Jurkat, Clone E6-1 (cell line): ENCODE results near the gene SMAD6. TPM values are rescaled to one million over a fixed set of nuclear protein-coding genes. Genes with fewer than 3 reads are reported as not detected.

Experiments
- DNase-seq: peaks from one replicate; pipeline ENCODE4 v3.0.0-alpha.2; 2011; ENCODE audit warnings: low read depth, low spot score
- H3K4me3 ChIP-seq: 2 replicates; pipeline ENCODE4 v1.5.1; 2011; ENCODE audit warnings: mild to moderate bottlenecking, low read length, control low read depth, moderate library complexity
- polyA plus RNA-seq: library from polyadenylated mRNA; unstranded; fragments of >200 nt; gene quantifications from one replicate; pipeline ENCODE4 v1.2.1, GENCODE V29; 2012; ENCODE audit warnings: missing spikeins; ENCODE audit not compliant: insufficient read length, insufficient read depth

SMAD6 gene
- 4.9 TPM for polyA plus RNA-seq

- H3K4me3 ChIP-seq, result peak within 1 kb of the TSS; percentile 92
- DNase-seq, result peak; percentile 97
Observed at GRCh38 chr15:66702035-66702786, at the start of gene SMAD6. Gene SMAD6 (plus strand): TSS chr15:66702236. CDS start chr15:66703259, 1,023 bp downstream.

- no peak overlapping the region for H3K4me3 ChIP-seq
- no peak for DNase-seq
Observed at GRCh38 chr15:66652806-66653205, 49.2 kb upstream of the SMAD6 start.

GRCh38 chr15:66653398-66653797, 48.6 kb upstream of the SMAD6 start:
- DNase-seq, result no peak
- H3K4me3 ChIP-seq, result no peak overlapping the region

- no peak for DNase-seq
- H3K4me3 ChIP-seq, result no peak overlapping the region
Observed at GRCh38 chr15:66653852-66654251, 48.2 kb upstream of the SMAD6 start.

- no peak for DNase-seq
- no peak overlapping the region for H3K4me3 ChIP-seq
Observed at GRCh38 chr15:66654361-66654738, 47.7 kb upstream of the SMAD6 start.

- no peak overlapping the region for H3K4me3 ChIP-seq
- no peak for DNase-seq
Observed at GRCh38 chr15:66654739-66655375, 47.2 kb upstream of the SMAD6 start.

GRCh38 chr15:66655511-66655910, 46.5 kb upstream of the SMAD6 start:
- H3K4me3 ChIP-seq, result no peak overlapping the region
- no peak for DNase-seq

- no peak for DNase-seq
- H3K4me3 ChIP-seq, result no peak overlapping the region
Observed at GRCh38 chr15:66655997-66656396, 46.0 kb upstream of the SMAD6 start.

- H3K4me3 ChIP-seq, result no peak overlapping the region
- DNase-seq, result no peak
Observed at GRCh38 chr15:66657185-66658020, 44.6 kb upstream of the SMAD6 start.

- no peak overlapping the region for H3K4me3 ChIP-seq
- no peak for DNase-seq
Observed at GRCh38 chr15:66658044-66658443, 44.0 kb upstream of the SMAD6 start.

GRCh38 chr15:66658855-66659254, 43.2 kb upstream of the SMAD6 start:
- no peak overlapping the region for H3K4me3 ChIP-seq
- no peak for DNase-seq

- DNase-seq, result no peak
Observed at GRCh38 chr15:66659384-66659783, 42.7 kb upstream of the SMAD6 start.

GRCh38 chr15:66661432-66662096, 40.5 kb upstream of the SMAD6 start:
- no peak overlapping the region for H3K4me3 ChIP-seq
- no peak for DNase-seq

More at GRCh38 chr15:66659384-66659783, 42.7 kb upstream of the SMAD6 start:
- H3K4me3 ChIP-seq, result no peak overlapping the region

- no peak for DNase-seq
- no peak overlapping the region for H3K4me3 ChIP-seq
Observed at GRCh38 chr15:66662522-66662921, 39.5 kb upstream of the SMAD6 start.

- DNase-seq, result no peak
- no peak overlapping the region for H3K4me3 ChIP-seq
Observed at GRCh38 chr15:66663664-66664063, 38.4 kb upstream of the SMAD6 start.

GRCh38 chr15:66670175-66670574, 31.9 kb upstream of the SMAD6 start:
- no peak overlapping the region for H3K4me3 ChIP-seq
- DNase-seq, result no peak

GRCh38 chr15:66670762-66671580, 31.1 kb upstream of the SMAD6 start:
- no peak overlapping the region for H3K4me3 ChIP-seq
- DNase-seq, result no peak

- H3K4me3 ChIP-seq, result no peak overlapping the region
- no peak for DNase-seq
Observed at GRCh38 chr15:66672867-66673266, 29.2 kb upstream of the SMAD6 start.
